T-helper 1 cell (primary cell): ENCODE measurements around the gene TBC1D14.

Experiments used
- DNase-seq, 5 donors: peaks; one replicate each; pipeline ENCODE4 v3.0.0-alpha.2; 2012 to 2020

The TBC1D14 gene

GRCh38 chr4:7045961-7046921 is 136.6 kb downstream of the TBC1D14 start:
- DNase-seq = no peak

- DNase-seq = no peak
These were observed 137.3 kb downstream of the TBC1D14 start for GRCh38 chr4:7046971-7047370.

- DNase-seq = no peak
These were observed 139.0 kb downstream of the TBC1D14 start for GRCh38 chr4:7048642-7049041.

- no peak for DNase-seq
These were observed 139.7 kb downstream of the TBC1D14 start for GRCh38 chr4:7049295-7049694.

GRCh38 chr4:7049739-7050138 is 140.1 kb downstream of the TBC1D14 start:
- no peak for DNase-seq

- DNase-seq = no peak
These were observed 141.0 kb downstream of the TBC1D14 start for GRCh38 chr4:7050481-7051143.

- DNase-seq = no peak
These were observed 141.5 kb downstream of the TBC1D14 start for GRCh38 chr4:7051144-7051495.

- no peak for DNase-seq
These were observed 142.3 kb downstream of the TBC1D14 start for GRCh38 chr4:7051905-7052304.

- DNase-seq = no peak
These were observed 142.7 kb downstream of the TBC1D14 start for GRCh38 chr4:7052313-7052712.

- DNase-seq = no peak
These were observed 143.5 kb downstream of the TBC1D14 start for GRCh38 chr4:7052923-7053715.

GRCh38 chr4:7054106-7054880 is 144.7 kb downstream of the TBC1D14 start:
- no peak for DNase-seq

- no peak for DNase-seq
These were observed 145.7 kb downstream of the TBC1D14 start for GRCh38 chr4:7055111-7055989.

GRCh38 chr4:7055990-7056325 is 146.3 kb downstream of the TBC1D14 start:
- DNase-seq = no peak

GRCh38 chr4:7058792-7059191 is 149.2 kb downstream of the TBC1D14 start:
- no peak for DNase-seq

GRCh38 chr4:7059662-7060061 is 150.0 kb downstream of the TBC1D14 start:
- no peak for DNase-seq

- DNase-seq = no peak
These were observed 150.9 kb downstream of the TBC1D14 start for GRCh38 chr4:7060346-7061150.

GRCh38 chr4:7061815-7062214 is 152.2 kb downstream of the TBC1D14 start:
- no peak for DNase-seq

GRCh38 chr4:7062816-7063215 is 153.2 kb downstream of the TBC1D14 start:
- no peak for DNase-seq

GRCh38 chr4:7063362-7063761 is 153.7 kb downstream of the TBC1D14 start:
- DNase-seq = no peak

GRCh38 chr4:7066006-7066405 is 156.4 kb downstream of the TBC1D14 start:
- DNase-seq = no peak

GRCh38 chr4:7066493-7066892 is 156.9 kb downstream of the TBC1D14 start:
- no peak for DNase-seq
